HepG2 (cell line): ENCODE results near the gene EPB41L2. TPM values are rescaled to one million over a fixed set of nuclear protein-coding genes. Genes with fewer than 3 reads are reported as not detected.

Experiments
- ATAC-seq: fragments of 200-7000 bp; cut with Tn5 transposase; 3 replicates; pipeline ENCODE4 v1.9.1; 2020; ENCODE audit warnings: mild to moderate bottlenecking, moderate library complexity
- BruUV-seq: library from RNA; stranded (reverse); fragments of 400-500 nt; replicated peaks from 2 replicates; lab custom pipeline; 2021; lab: Mats Ljungman, UMichigan
- CTCF ChIA-PET: fragments of 300-600 bp; formaldehyde crosslinking; extraction: SDS; loops from one replicate; lab custom pipeline; 2021; ENCODE audit warnings: low total read pairs, inconsistent platforms, low intra/inter-chr PET ratio; lab: Yijun Ruan, JAX
- POLR2A ChIA-PET: fragments of 350-600 bp; sonication (Branson Sonifier 250); formaldehyde crosslinking; loops from one replicate; lab custom pipeline; 2020; ENCODE audit warnings: antibody characterized with exemption, inconsistent platforms; lab: Yijun Ruan, JAX
- DNase-seq: peaks from one replicate; pipeline ENCODE4 v3.0.0-alpha.2; 2015; ENCODE audit warnings: low spot score
- FAIRE-seq: peaks from 3 replicates; lab custom pipeline; 2011; peaks lifted over from hg19 to GRCh38; lab: Jason Lieb, UNC
- H2AFZ ChIP-seq: one replicate; pipeline ENCODE4 v1.6.1; 2011; ENCODE audit warnings: low read length, inconsistent platforms
- H3K27ac ChIP-seq: fragments of 300-600 bp; 3 replicates; pipeline ENCODE4 v1.8.0; 2011; ENCODE audit warnings: mixed run types, mild to moderate bottlenecking, mixed read lengths, low read length, inconsistent platforms; ENCODE audit not compliant: insufficient read depth; ENCODE audit errors: extremely low read length
- H3K27me3 ChIP-seq, 2 experiments: fragments of 200-600 bp in 1 of 2; 2 replicates in 1 of 2; 3 replicates in 1 of 2; pipeline versions ENCODE4 v1.6.0 to v1.8.0; 2011; ENCODE audit warnings: low read length in 2 of 2, mild to moderate bottlenecking in 2 of 2, moderate library complexity in 2 of 2, inconsistent platforms in 1 of 2; ENCODE audit not compliant: insufficient read depth in 2 of 2, control insufficient read depth in 1 of 2
- H3K36me3 ChIP-seq, 2 experiments: fragments of 200-600 bp in 1 of 2; replicated peaks in 1 of 2; 2 replicates in 1 of 2; 3 replicates in 1 of 2; pipeline versions ENCODE4 v1.5.1 to v1.8.0; 2011; ENCODE audit warnings: low read length in 2 of 2, inconsistent platforms in 1 of 2; ENCODE audit not compliant: insufficient read depth in 2 of 2, control insufficient read depth in 1 of 2
- H3K4me1 ChIP-seq: 2 replicates; pipeline ENCODE4 v1.5.1; 2012; ENCODE audit warnings: low read length, inconsistent platforms; ENCODE audit not compliant: insufficient read depth
- H3K4me2 ChIP-seq: 2 replicates; pipeline ENCODE4 v1.6.0; 2011; ENCODE audit warnings: low read depth, low read length, inconsistent platforms
- H3K4me3 ChIP-seq, 3 experiments: fragments of 200-600 bp in 1 of 3; sonication (generic), shearing (Covaris generic) in 1 of 3; replicated peaks in 1 of 3; 2 replicates each; pipeline ENCODE4 v1.5.1; 2011 to 2016; ENCODE audit warnings: low read length in 3 of 3, inconsistent platforms in 2 of 3, low read depth in 2 of 3, mild to moderate bottlenecking in 2 of 3, control low read depth in 1 of 3, mixed read lengths in 1 of 3; ENCODE audit not compliant: insufficient read depth in 1 of 3
- H3K79me2 ChIP-seq: one replicate; pipeline ENCODE4 v1.6.1; 2011; ENCODE audit warnings: low read length, inconsistent platforms; ENCODE audit not compliant: insufficient read depth
- H3K9ac ChIP-seq: 2 replicates; pipeline ENCODE4 v1.6.0; 2011; ENCODE audit warnings: mild to moderate bottlenecking, low read depth, low read length, inconsistent platforms; ENCODE audit not compliant: insufficient read depth
- H3K9me3 ChIP-seq: 2 replicates; pipeline ENCODE4 v1.5.1; 2012; ENCODE audit warnings: mild to moderate bottlenecking, low read length
- H4K20me1 ChIP-seq: 2 replicates; pipeline ENCODE4 v1.6.0; 2011; ENCODE audit warnings: inconsistent platforms, mild to moderate bottlenecking, low read length, moderate library complexity; ENCODE audit not compliant: insufficient read depth
- FOXK1 ChIP-seq: sonication (generic); formaldehyde crosslinking; IDR thresholded peaks from 2 replicates; pipeline ENCODE4 v1.4.0; 2020; ENCODE audit warnings: low read depth, missing genetic modification reagents, borderline replicate concordance
- KMT2B ChIP-seq: IDR thresholded peaks from 2 replicates; pipeline ENCODE4 v1.6.1; 2016; ENCODE audit warnings: missing genetic modification reagents, missing compliant biosample characterization
- POGZ ChIP-seq: sonication (generic); formaldehyde crosslinking; IDR thresholded peaks from 2 replicates; pipeline ENCODE4 v1.4.0; 2020; ENCODE audit warnings: mild to moderate bottlenecking, missing genetic modification reagents
- PPARG ChIP-seq: conservative IDR thresholded peaks from 2 replicates; pipeline ENCODE4 v1.6.1; 2016; ENCODE audit warnings: missing biosample characterization, missing genetic modification reagents
- TARDBP ChIP-seq: sonication (generic); formaldehyde crosslinking; IDR thresholded peaks from 2 replicates; pipeline ENCODE4 v1.8.0; 2022; ENCODE audit warnings: mild to moderate bottlenecking, missing genetic modification reagents
- ZBTB20 ChIP-seq: sonication (generic); formaldehyde crosslinking; IDR thresholded peaks from 2 replicates; pipeline ENCODE4 v1.8.1; 2023; ENCODE audit warnings: missing genetic modification reagents, low read depth, mild to moderate bottlenecking, borderline replicate concordance
- ZNF17 ChIP-seq: sonication (generic); formaldehyde crosslinking; IDR thresholded peaks from 2 replicates; pipeline ENCODE4 v1.5.0; 2020; ENCODE audit warnings: mild to moderate bottlenecking, missing genetic modification reagents
- ZNF350 ChIP-seq: sonication (generic); formaldehyde crosslinking; IDR thresholded peaks from 2 replicates; pipeline ENCODE4 v1.4.0; 2020; ENCODE audit warnings: mild to moderate bottlenecking, low read depth, missing genetic modification reagents, borderline replicate concordance
- ZNF766 ChIP-seq: sonication (generic); formaldehyde crosslinking; IDR thresholded peaks from 2 replicates; pipeline ENCODE4 v1.5.0; 2020; ENCODE audit warnings: missing genetic modification reagents, borderline replicate concordance
- ZNF792 ChIP-seq: IDR thresholded peaks from 2 replicates; pipeline ENCODE4 v1.6.1; 2016
- WGBS: methylation state at CpG from one replicate; pipeline ENCODE4 v1.1.6; 2017; ENCODE audit warnings: low lambda C conversion rate; 5-methylcytosine and 5-hydroxymethylcytosine counted together
- in situ Hi-C: cut with HindIII; loops from 2 replicates; pipeline ENCODE4 v1.10.0; 2017; ENCODE audit warnings: low pct_unique_long_range_greater_than_20kb; ENCODE audit not compliant: extremely low pct_ligation_motif_present
- intact Hi-C: fragments of 100-400 bp; cut with micrococcal nuclease; formaldehyde crosslinking; loops from one replicate; pipeline ENCODE4 v1.10.0; 2022; ENCODE audit not compliant: unreplicated experiment
- polyA plus RNA-seq, 8 experiments: library from polyadenylated mRNA; depleted of rRNA in 3 of 8; stranded (reverse) in 7 of 8; unstranded in 1 of 8; fragments of >200 nt; fragmentation: Illumina TruSeq in 4 of 8; extraction: Trizol in 4 of 8; gene quantifications; 2 replicates each; pipeline versions ENCODE4 v1.2.1 to v1.2.3, GENCODE V29; 2011 to 2016; ENCODE audit warnings: low read depth in 4 of 8, missing spikeins in 1 of 8, mixed read lengths in 1 of 8; ENCODE audit not compliant: insufficient read depth in 1 of 8
- total RNA-seq, 5 experiments: library from RNA; depleted of rRNA; stranded (reverse); fragments of >200 nt; fragmentation: Illumina TruSeq; extraction: Trizol; gene quantifications; 2 replicates each; pipeline ENCODE4 v1.2.3, GENCODE V29; 2016; ENCODE audit warnings: low read depth in 1 of 5
- TF ChIP-seq, protein P1 (sequence below): sonication (generic); formaldehyde crosslinking; IDR thresholded peaks from 2 replicates; pipeline ENCODE4 v1.8.0; 2022; ENCODE audit warnings: missing genetic modification reagents, low read depth, mild to moderate bottlenecking, borderline replicate concordance
- TF ChIP-seq, protein P2 (sequence below): sonication (generic); formaldehyde crosslinking; IDR thresholded peaks from 2 replicates; pipeline ENCODE4 v1.5.0; 2020; ENCODE audit warnings: mild to moderate bottlenecking, low read depth, missing genetic modification reagents, borderline replicate concordance
- TF ChIP-seq, protein P3 (sequence below), 2 experiments: sonication (generic) in 1 of 2; formaldehyde crosslinking in 1 of 2; IDR thresholded peaks; 2 replicates each; pipeline versions ENCODE4 v1.5.1 to v1.6.1; 2011 to 2020; ENCODE audit warnings: borderline replicate concordance in 1 of 2, low read depth in 1 of 2, low read length in 1 of 2, mild to moderate bottlenecking in 1 of 2, missing genetic modification reagents in 1 of 2, moderate library complexity in 1 of 2

EPB41L2 gene
- total and polyA plus RNA-seq, 2 of the 13 experiments (the other 11 are each of a cell fraction or from before 2014, with no cell fraction given), result 41.7 to 56.4 TPM

DNA sequence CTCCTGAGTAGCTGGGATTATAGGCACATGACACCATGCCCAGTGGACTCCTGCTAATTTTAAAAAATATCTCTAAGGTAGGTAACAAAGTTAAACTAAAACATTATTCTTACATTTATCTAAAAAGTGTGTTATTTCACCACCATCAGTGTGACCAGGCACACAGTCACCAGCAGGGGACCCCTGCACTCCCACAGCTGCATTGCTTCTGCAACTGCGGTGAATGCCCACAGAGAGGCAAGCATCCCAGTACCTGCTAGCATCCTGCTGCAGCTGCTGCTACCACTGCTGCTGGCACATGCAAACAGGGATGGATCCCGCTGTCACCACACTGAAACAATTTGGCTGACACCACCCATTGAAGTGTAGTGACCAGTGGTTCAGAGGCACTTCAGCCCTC, 21.9 kb upstream of the EPB41L2 start (continued):
- TF ChIP-seq ZNF17, result no peak

DNA sequence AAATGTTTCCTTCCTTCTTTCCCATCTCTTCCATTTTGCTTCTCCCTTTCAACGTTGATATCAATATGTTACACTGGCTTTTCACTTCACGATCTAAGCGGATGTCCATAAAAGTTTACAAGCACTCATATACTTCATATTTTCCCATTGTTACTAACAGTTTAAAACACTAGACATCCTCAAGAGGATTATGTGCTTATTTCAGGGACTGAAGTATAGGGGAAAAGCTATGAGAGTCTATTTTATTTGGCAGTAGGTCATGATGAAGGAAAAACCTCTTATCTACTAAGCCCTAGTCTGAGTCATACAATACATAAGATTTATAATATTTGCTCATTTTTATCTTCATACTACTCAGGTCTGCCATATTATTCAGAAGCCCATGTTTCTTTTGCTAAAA, 20.6 kb upstream of the EPB41L2 start:
- 80% methylated on average over 3 of the region's 3 CpGs for WGBS
- ATAC-seq, result no peak
- in situ Hi-C loops, result no loop called here
- H3K36me3 ChIP-seq, result no peaks in the 10 kb centered on the region
- no peaks in the 10 kb centered on the region for H4K20me1 ChIP-seq
- POLR2A ChIA-PET, result no interaction called here
- no peaks in the 10 kb centered on the region; the same call in 1 of the 2 replicates for H3K9me3 ChIP-seq
- BruUV-seq, result no TSS peak
- TF ChIP-seq ZNF350 (CRISPR knock-in tag), result no peak
- TF ChIP-seq ZNF792, result no peak
- TF ChIP-seq FOXK1 (CRISPR knock-in tag), result no peak
- TF ChIP-seq KMT2B (CRISPR knock-in tag), result no peak
- TF ChIP-seq, protein P1, sequence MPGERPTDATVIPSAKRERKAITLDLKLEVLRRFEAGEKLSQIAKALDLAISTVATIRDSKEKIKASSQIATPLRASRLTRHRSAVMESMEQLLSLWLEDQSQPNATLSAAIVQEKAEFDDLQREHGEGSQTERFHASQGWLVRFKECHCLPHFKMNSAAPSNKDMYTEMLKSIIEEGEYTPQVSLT (CRISPR knock-in tag), result no peak
- TF ChIP-seq PPARG, result no peak
- TF ChIP-seq, protein P2, sequence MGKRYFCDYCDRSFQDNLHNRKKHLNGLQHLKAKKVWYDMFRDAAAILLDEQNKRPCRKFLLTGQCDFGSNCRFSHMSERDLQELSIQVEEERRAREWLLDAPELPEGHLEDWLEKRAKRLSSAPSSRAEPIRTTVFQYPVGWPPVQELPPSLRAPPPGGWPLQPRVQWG (CRISPR knock-in tag), result no peak
- TF ChIP-seq ZBTB20 (CRISPR knock-in tag), result no peak
- no peak for TF ChIP-seq POGZ (CRISPR knock-in tag)
- no peak for TF ChIP-seq TARDBP
- TF ChIP-seq, protein P3, sequence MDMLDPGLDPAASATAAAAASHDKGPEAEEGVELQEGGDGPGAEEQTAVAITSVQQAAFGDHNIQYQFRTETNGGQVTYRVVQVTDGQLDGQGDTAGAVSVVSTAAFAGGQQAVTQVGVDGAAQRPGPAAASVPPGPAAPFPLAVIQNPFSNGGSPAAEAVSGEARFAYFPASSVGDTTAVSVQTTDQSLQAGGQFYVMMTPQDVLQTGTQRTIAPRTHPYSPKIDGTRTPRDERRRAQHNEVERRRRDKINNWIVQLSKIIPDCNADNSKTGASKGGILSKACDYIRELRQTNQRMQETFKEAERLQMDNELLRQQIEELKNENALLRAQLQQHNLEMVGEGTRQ (IDR thresholded peaks at IDR 0.05; ENCODE audit: low read depth, low read length), result no peak
- TF ChIP-seq, protein P3 (CRISPR knock-in tag; IDR thresholded peaks at IDR 0.05; ENCODE audit: borderline replicate concordance), result no peak
- no peak for TF ChIP-seq ZNF766 (CRISPR knock-in tag)
- TF ChIP-seq, all 625 proteins: peak for 0
- Histone ChIP-seq H2AFZ (no peak overlapping the region), H3K4me3 (no peak overlapping the region), H3K4me2 (no peak overlapping the region), H3K27me3 (no peaks in the 10 kb centered on the region; a peak in 1 of 5 replicates), H3K4me1 (peaks cover 18% of the 10 kb centered on the region; the same call in 1 of the 2 replicates), H3K9ac (no peak overlapping the region), H3K27ac (no peak overlapping the region), H3K79me2 (no peaks in the 10 kb centered on the region)
- CTCF ChIA-PET, result no interaction called here
- intact Hi-C loops, result loop anchor here (1.0 kb wide), 1 partner anchor 48 kb away; no protein-coding TSS in a partner anchor
- DNase-seq (no peak), FAIRE-seq (no peak)
